GM18519 (cell line): ENCODE data around the gene MTURN.

ENCODE experiments used
- ATAC-seq: cut with Tn5 transposase; IDR thresholded peaks from one replicate; pipeline ENCODE4 v1.9.1; 2021; ENCODE audit warnings: mild to moderate bottlenecking, moderate library complexity; ENCODE audit not compliant: unreplicated experiment, low FRiP score

Gene MTURN

GRCh38 chr7:30200591-30200990 is 65.8 kb downstream of the MTURN start:
- no peak for ATAC-seq

DNA sequence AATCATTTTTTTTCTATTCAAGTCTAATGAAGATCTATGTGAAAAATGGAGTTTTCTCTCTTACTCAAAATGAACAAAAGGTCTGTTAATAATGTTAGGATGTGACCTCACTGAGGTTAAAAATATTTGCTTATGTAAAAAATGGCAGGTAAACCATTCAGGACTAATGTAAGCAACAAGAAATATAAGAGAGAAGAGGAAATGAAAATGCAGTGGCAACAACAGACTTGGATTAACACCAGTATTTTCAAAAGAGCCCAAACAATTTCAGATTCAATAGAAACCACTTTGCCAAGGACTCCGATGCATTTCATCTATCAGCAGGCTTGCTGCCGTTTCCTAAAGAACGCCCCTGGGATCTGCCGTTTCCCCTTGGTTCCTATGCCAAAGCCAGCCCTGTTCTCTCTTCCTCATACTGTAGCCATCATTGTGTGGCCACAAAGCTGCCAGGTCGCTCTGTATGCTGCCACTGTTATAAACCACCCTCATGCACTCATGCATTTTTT is 66.4 kb downstream of the MTURN start:
- ATAC-seq = peak; percentile 64

DNA sequence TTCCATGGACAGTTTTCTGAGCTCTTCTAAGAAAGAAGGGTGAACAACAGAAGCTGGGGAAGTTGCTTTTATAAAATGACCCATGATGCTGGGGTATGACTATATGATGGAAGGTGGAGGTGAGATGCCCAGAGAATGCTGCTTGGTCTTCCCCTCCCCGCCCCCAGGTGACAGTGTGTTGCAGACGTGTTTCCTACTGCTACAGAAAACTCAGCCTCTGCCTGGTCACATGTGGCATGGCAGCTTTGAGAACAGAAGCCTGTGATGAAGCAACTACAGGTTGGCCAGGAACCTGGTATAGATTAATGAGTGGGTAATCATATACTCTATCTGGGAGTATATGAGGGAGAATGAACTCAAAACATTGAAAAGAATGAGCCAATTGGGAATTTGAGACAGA is 67.1 kb downstream of the MTURN start:
- no peak for ATAC-seq

DNA sequence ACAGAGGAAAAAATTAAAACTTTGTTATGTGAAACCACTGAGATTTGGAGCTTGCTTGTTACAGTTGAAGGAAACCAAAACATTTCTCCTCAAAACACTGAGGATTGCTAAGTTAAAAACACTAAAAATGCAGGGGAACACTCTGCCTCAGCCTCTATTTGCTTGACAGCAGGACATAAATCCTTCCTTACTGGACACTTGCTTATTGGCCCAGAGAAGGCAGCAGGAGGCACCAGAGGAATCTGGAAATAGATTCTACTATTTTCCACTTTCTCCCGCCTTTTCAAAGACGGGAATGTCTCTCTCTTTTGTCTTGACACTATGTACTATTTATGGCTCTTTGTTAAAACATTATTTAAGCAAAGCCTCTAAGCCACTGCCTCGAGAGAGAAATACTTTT is 67.9 kb downstream of the MTURN start:
- ATAC-seq = no peak

DNA sequence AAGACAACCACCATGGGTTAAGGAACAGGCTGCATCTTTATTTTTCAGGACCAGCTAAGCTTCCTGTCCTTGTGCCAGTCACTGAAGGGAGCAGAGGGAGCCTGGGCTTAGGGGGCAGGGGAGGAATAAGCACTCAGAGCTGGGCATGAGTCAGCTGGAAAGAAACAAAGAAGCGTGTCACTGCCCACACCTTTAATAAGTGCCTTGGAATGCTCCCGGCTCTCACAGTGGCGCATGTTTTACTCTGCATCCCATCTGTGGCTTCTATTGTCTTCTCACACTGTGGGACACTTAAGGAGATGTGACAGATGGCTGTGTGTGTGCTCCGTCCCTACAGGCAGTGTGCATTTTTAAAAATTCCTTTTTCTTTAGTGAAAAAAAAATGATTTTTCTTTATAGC is 71.7 kb downstream of the MTURN start:
- no peak for ATAC-seq

DNA sequence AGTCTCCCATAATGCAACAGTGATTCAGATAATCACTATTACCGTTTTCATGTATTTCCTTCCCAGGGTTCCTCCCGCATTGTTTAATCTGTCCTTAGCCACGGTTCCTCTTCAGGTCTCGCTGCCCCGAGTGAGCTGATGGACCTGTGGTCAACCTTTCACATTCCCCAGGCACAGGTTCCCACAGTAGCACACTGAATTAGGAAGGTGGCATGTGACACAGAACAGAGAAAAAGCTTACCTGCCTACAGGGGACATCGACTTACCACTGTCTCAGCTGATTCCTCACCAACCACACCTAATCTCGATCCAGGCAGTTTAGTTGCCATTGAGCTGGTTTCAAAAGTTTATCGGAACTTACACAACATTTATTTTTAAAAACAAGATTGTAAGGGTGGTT is 72.2 kb downstream of the MTURN start:
- no peak for ATAC-seq

- no peak for ATAC-seq
Measured at GRCh38 chr7:30207376-30207775, 72.6 kb downstream of the MTURN start.

DNA sequence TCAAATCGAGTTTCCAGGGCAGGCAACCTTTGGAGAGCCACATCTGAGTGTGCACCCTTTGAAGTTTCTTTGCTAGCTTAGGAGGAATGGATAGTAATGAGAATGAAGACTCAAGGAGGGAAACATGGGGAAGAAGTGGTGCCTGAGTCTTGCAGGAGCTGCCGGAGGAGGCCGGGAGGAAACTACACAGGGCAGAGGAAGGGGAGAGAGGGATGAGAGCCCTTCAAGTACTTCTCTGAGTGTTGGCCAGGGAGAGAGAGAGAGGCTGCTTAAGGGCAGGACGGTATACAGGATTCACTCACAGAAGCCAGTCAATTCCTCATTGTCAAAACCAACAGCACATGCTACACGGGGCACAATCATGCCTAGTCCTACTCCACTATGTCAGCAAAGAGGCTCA is 75.2 kb downstream of the MTURN start:
- no peak for ATAC-seq
